KMS-11 (cell line): ENCODE measurements around the gene KLHL29.
A peak's percentile ranks its signal among the peaks of the same experiment; 100 is the strongest.

Experiments
- H2AFZ ChIP-seq: fragments of 200-600 bp; sonication (generic); 2 replicates; pipeline ENCODE4 v1.6.1; 2016; ENCODE audit warnings: antibody characterized with exemption, mixed run types, low read depth
- H3K27ac ChIP-seq: fragments of 200-600 bp; sonication (generic); 2 replicates; pipeline ENCODE4 v1.6.1; 2016; ENCODE audit warnings: mild to moderate bottlenecking, mixed run types
- H3K27me3 ChIP-seq: fragments of 200-600 bp; sonication (generic); 2 replicates; pipeline ENCODE4 v1.6.1; 2017; ENCODE audit warnings: mild to moderate bottlenecking, low read depth, mixed run types, moderate library complexity; ENCODE audit not compliant: insufficient read depth
- H3K36me3 ChIP-seq: fragments of 200-600 bp; sonication (generic); 2 replicates; pipeline ENCODE4 v1.6.1; 2017; ENCODE audit warnings: mild to moderate bottlenecking, mixed run types; ENCODE audit not compliant: insufficient read depth
- H3K4me1 ChIP-seq: fragments of 200-600 bp; sonication (generic); 2 replicates; pipeline ENCODE4 v1.6.1; 2016; ENCODE audit warnings: mild to moderate bottlenecking, low read depth, mixed run types; ENCODE audit not compliant: poor library complexity, severe bottlenecking
- H3K4me2 ChIP-seq: fragments of 200-600 bp; sonication (generic); 2 replicates; pipeline ENCODE4 v1.7.0; 2016; ENCODE audit warnings: mild to moderate bottlenecking, mixed run types
- H3K4me3 ChIP-seq: fragments of 200-600 bp; sonication (generic); IDR thresholded peaks from 2 replicates; pipeline ENCODE4 v1.6.1; 2017; ENCODE audit warnings: low read depth, low read length, mixed read lengths; ENCODE audit not compliant: insufficient read depth
- H3K79me2 ChIP-seq: fragments of 200-600 bp; sonication (generic); 2 replicates; pipeline ENCODE4 v1.6.1; 2016; ENCODE audit warnings: low read depth, mixed run types; ENCODE audit not compliant: insufficient read depth
- H3K9ac ChIP-seq: fragments of 200-600 bp; sonication (generic); 2 replicates; pipeline ENCODE4 v1.6.1; 2016; ENCODE audit warnings: mild to moderate bottlenecking, mixed run types
- H4K20me1 ChIP-seq: fragments of 200-600 bp; sonication (generic); 2 replicates; pipeline ENCODE4 v1.6.1; 2016; ENCODE audit warnings: mild to moderate bottlenecking, mixed run types; ENCODE audit not compliant: insufficient read depth
- CTCF ChIP-seq: fragments of 200-600 bp; sonication (generic); conservative IDR thresholded peaks from 2 replicates; pipeline ENCODE4 v1.6.1; 2017; ENCODE audit warnings: low read depth, mild to moderate bottlenecking, antibody characterized with exemption, low read length, moderate library complexity, mixed read lengths

Gene KLHL29

GRCh38 chr2:23384551-23385343 lies at the start of gene KLHL29:
KLHL29 (plus strand) TSS chr2:23385179; CDS start chr2:23562197, 177,018 bp downstream.
- H2AFZ ChIP-seq, result peak within 1 kb of the TSS; percentile 64
- H4K20me1 ChIP-seq, result no peaks in the 10 kb centered on the region
- H3K27me3 ChIP-seq, result peaks cover 54% of the 10 kb centered on the region
- no peak within 1 kb of the TSS for H3K9ac ChIP-seq
- no peaks in the 10 kb centered on the region for H3K36me3 ChIP-seq
- no peak within 1 kb of the TSS for H3K27ac ChIP-seq
- no peak within 1 kb of the TSS for H3K4me3 ChIP-seq
- H3K4me1 ChIP-seq, result peaks cover 23% of the 10 kb centered on the region
- H3K79me2 ChIP-seq, result no peaks in the 10 kb centered on the region
- H3K4me2 ChIP-seq, result peak within 1 kb of the TSS; percentile 94
- TF ChIP-seq CTCF, result no peak

- H3K27me3 ChIP-seq, result no peaks in the 10 kb centered on the region
- no peaks in the 10 kb centered on the region for H3K79me2 ChIP-seq
- H3K4me3 ChIP-seq, result no peak overlapping the region
Observed at GRCh38 chr2:23335550-23335949, 49.4 kb upstream of the KLHL29 start.

GRCh38 chr2:23342075-23342474 lies 42.9 kb upstream of the KLHL29 start:
- no peaks in the 10 kb centered on the region for H3K4me1 ChIP-seq

More at GRCh38 chr2:23335550-23335949, 49.4 kb upstream of the KLHL29 start:
- Histone ChIP-seq H4K20me1 (no peaks in the 10 kb centered on the region), H3K9ac (no peak overlapping the region), H3K4me2 (no peak overlapping the region), H2AFZ (no peak overlapping the region), H3K36me3 (no peaks in the 10 kb centered on the region), H3K4me1 (no peaks in the 10 kb centered on the region), H3K27ac (no peak overlapping the region)
- TF ChIP-seq CTCF, result no peak

GRCh38 chr2:23346029-23346428 lies 39.0 kb upstream of the KLHL29 start:
- no peaks in the 10 kb centered on the region for H4K20me1 ChIP-seq
- no peak overlapping the region for H3K27ac ChIP-seq
- H3K36me3 ChIP-seq, result no peaks in the 10 kb centered on the region
- H3K79me2 ChIP-seq, result no peaks in the 10 kb centered on the region
- H2AFZ ChIP-seq, result no peak overlapping the region
- no peaks in the 10 kb centered on the region for H3K27me3 ChIP-seq
- TF ChIP-seq CTCF, result no peak
- no peak overlapping the region for H3K4me3 ChIP-seq
- no peaks in the 10 kb centered on the region for H3K4me1 ChIP-seq
- no peak overlapping the region for H3K9ac ChIP-seq
- no peak overlapping the region for H3K4me2 ChIP-seq

More at GRCh38 chr2:23342075-23342474, 42.9 kb upstream of the KLHL29 start:
- Histone ChIP-seq H3K36me3 (no peaks in the 10 kb centered on the region), H3K4me2 (no peak overlapping the region), H3K79me2 (no peaks in the 10 kb centered on the region), H3K9ac (no peak overlapping the region), H4K20me1 (no peaks in the 10 kb centered on the region), H3K27me3 (no peaks in the 10 kb centered on the region), H3K4me3 (no peak overlapping the region), H3K27ac (no peak overlapping the region), H2AFZ (no peak overlapping the region)
- no peak for TF ChIP-seq CTCF
